Stimulated activated CD8-positive, alpha-beta memory T cell treated with anti-CD3 and anti-CD28 coated beads, Interleukin-4, amount 100 ng/mL, for 24 hours (primary cell): ENCODE data around the gene EFCAB8.
"Not testable (repeated sequence)": the region's sequence is repeated elsewhere in the genome, so short reads cannot be mapped to it uniquely, and the experiment has no call there.

ENCODE experiments used
- DNase-seq: peaks from one replicate; pipeline ENCODE4 v3.0.0-alpha.2; 2020; ENCODE audit warnings: low read depth

EFCAB8 gene

GRCh38 chr20:32841174-32841573 is 17.5 kb upstream of the EFCAB8 start:
- DNase-seq: no peak

DNA sequence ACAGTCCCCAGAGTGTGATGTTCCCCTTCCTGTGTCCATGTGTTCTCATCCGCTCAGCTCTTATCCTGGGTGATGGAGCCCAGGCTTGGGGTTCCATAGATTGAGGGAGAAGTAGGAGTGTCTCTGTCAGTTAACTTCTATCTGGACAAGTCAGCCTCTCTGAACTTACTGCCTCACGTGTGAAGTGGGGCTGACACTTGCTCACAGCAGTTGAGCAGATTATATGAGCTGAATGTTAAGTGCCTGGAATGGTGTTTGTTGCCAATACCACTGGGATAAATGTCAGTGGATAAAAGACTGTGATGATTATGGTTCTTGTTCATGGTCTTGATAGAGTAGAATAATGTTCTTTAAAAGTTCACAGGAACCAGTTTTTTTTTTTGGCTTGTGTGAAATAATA is 17.1 kb upstream of the EFCAB8 start:
- no peak for DNase-seq

DNA sequence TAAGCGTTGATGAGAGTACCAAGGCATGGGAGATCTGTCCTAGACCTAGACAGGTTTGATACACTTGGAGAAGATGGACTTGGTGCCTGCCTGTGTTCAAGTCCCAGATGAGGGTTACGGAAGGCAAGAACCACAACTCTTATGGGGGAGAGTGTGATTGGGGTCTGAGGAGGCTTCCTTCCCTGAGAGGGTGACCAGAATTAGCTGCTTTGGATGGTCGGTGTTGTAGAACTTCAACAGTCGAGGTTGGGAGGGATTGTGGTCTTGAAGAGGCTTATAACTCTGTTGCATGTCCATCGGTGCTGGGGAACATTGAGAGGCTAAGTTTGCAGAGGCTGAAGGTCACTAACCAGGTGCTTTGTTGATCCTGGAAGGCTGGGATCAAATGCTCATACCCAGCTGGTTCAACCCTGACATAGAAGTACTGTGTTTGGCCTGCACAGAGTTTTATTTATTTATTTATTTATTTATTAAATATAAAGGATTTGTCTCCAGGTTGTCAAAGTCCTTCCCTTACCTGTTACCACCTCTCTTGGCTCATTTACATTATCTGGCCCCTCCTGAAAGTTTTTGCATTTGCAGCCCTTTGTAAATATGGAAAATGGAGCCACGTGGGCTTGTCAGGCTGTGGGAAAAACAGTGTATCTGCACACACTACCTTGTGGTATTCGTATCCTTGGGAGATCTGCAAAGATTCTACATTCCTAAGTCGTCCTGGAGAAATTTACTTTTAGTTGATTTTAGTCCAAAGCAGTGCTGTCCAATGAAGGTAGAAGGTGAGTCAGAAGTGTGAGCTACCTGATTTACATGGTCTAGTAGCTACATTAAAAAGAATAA is 15.8 kb upstream of the EFCAB8 start:
- no peak for DNase-seq

GRCh38 chr20:32845786-32846185 is 12.9 kb upstream of the EFCAB8 start:
- DNase-seq: no peak

DNA sequence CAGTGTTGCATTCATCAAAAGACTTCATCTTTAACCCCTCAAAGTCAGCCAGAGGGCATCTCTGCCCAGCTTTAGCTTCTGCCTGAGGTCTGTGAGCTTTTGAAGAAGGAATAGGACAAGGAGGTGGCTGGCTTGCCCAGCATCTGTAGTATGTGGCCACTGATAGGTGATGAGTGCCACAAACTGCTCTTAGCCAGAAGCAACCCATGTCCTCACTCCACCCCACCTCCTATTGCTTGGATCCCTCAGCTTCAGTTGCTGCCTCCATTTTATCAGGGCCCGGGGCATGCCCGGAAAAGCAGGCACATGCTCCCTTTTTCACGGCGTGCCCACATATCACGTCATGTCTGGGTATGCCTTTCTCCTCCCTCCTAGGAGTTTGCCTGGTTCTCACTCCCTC is 11.9 kb upstream of the EFCAB8 start:
- DNase-seq: no peak

- no peak for DNase-seq
Measured at GRCh38 chr20:32847964-32848363, 10.8 kb upstream of the EFCAB8 start.

DNA sequence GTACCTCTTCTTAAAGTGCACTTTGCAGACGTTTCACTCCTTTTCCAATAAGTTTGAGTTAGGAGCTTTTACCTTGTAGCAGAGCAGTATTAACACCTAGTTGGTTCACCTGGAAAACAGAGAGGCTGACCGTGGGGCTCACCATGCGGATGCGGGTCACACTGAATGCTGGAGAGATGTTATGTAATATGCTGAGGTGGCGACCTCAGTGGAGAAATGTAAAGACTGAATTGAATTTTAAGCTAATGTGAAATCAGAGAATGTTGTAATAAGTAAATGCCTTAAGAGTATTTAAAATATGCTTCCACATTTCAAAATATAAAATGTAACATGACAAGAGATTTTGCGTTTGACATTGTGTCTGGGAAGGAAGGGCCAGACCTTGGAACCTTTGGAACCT is 9.9 kb upstream of the EFCAB8 start:
- no peak for DNase-seq

DNA sequence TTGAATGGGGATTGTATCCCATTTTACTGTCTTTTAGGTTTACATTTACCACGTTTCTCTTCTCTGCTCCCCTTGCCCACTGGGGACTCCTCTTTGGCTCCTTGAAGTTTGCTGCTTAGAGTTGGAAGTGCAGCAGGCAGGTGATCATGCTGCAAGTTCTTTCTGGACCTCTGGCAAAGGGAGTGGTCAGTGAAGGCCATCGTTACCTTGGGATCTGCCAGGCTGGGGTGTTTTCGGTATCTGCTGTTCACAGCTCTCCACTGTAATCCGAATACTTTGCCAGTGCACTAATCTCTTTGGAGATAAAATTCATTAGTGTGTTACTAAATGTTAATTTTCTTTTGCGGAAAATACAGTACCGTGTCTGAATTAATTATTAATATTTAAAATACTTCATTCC is 9.1 kb upstream of the EFCAB8 start:
- no peak for DNase-seq

DNA sequence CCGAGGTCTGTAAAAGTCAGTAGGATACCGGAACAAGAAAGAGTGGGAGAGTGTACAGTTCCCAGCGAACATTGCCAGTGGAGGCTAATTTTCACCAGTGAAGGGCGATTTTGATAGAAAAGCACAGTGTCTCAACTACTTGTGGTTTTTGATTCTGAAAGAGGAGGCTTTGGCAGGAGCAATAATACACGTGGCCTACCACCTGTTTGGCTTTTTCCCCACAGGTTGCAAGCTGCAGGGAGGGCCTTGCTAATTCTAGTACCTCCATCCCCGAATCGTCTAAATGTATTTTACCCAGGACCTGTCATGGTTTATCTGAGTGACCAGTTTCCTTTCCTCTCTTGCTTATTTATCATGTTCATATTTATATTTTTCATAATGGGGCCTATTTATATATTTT is 3.3 kb upstream of the EFCAB8 start:
- no peak for DNase-seq

DNA sequence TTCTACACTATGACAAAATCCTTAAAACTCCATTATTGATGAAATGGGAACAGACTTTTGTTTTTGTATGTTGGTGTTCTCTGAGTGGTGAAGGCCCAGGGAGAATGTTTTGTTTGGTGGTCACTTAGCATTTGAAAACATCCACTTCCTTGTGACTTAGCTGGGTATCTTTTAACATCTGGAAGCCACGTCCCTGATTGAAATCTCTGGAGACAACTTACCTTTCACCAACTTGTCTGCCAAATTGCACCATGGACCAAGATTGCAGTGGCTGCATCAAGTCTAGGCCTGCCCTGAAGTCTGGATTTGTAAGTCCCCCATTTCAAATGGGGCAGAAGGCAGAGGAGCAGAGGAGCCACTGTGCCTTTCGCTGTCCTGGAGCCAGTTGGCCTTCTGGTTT is 534 bp upstream of the EFCAB8 start:
- no peak for DNase-seq

DNA sequence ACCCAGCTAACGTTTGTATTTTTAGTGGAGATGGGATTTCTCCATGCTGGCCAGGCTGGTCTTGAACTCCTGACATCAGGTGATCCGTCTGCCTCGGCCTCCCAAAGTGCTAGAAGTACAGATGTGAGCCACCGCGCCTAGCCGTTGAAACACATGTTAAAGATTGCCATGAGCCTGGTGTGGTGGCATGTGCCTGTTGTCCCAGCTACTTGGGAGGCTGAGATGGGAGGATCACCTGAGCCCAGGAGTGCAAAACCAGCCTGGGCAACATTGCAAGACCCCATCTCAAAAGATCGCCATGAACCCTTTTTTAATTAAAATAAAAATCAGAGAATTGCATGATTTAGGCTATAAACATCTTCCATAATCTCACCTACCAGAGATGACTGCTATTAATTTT is 2.7 kb downstream of the EFCAB8 start:
- no peak for DNase-seq

DNA sequence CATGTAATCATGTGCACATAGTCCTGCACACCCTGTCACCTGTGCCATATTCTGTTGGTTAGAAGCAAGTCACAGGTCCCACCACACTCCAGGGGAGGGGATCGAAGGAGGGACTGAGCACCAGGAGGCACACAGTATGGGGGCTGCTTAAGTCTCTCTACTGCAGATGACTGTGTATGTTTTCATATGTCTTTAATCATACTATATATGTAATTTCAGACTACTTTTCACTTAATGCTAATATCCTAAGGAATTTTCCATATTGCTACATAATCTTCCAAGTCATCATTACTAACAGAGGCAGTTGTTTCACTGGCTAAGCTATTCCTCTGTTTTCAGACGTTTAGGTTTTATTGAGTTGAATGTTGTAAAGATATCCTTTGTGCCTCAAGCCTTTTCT is 10.8 kb downstream of the EFCAB8 start:
- DNase-seq: no peak

DNA sequence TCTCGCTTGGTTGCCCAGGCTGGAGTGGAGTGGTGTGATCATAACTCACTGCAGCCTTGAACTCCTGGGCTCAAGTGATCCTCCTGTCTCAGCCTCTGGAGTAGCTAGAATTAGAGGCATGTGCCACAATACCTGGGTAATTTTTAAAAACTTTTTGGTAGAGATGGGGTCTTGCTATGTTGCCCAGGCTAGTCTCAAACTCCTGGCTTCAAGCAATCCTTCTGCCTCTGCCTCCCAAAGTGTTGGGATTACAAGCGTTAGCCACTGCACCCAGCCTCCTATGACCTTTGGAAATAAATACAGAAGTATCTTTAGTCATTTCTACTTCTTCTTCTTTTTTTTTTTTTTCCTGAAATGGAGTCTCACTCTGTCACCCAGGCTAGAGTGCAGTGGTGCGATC is 11.8 kb downstream of the EFCAB8 start:
- DNase-seq: not testable (repeated sequence)

- DNase-seq: no peak
Measured at GRCh38 chr20:32870985-32871384, 12.3 kb downstream of the EFCAB8 start.

DNA sequence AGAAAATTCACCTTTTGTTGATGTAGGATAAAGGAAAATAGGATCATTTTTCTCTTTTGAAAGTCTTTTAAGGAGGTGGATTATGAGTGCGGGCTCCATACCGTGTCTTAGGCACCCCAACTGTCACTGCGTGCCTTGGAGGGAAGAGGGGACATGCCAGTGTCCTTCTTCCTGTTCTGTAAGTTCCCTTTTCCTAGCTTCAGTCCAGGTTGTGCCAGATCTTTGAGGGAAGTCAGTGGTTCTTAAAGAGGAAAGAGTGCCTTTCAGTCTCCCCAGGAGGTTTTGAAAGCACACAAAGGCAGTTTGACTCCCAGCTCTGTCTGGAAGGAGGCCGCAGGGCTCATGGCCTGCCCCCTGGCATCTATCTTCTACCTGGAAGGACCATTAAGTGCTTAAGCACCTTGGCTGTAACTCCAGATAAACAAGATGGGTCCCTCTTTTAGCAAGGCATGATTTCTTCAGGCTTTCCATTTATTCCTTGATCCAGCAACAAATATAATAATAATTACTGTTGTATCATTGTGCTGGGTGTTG is 13.0 kb downstream of the EFCAB8 start:
- no peak for DNase-seq

- no peak for DNase-seq
Measured at GRCh38 chr20:32872266-32872665, 13.5 kb downstream of the EFCAB8 start.

GRCh38 chr20:32875673-32876072 is 16.9 kb downstream of the EFCAB8 start:
- no peak for DNase-seq

- DNase-seq: no peak
Measured at GRCh38 chr20:32877507-32877906, 18.8 kb downstream of the EFCAB8 start.

GRCh38 chr20:32878820-32879219 is 20.1 kb downstream of the EFCAB8 start:
- DNase-seq: no peak

DNA sequence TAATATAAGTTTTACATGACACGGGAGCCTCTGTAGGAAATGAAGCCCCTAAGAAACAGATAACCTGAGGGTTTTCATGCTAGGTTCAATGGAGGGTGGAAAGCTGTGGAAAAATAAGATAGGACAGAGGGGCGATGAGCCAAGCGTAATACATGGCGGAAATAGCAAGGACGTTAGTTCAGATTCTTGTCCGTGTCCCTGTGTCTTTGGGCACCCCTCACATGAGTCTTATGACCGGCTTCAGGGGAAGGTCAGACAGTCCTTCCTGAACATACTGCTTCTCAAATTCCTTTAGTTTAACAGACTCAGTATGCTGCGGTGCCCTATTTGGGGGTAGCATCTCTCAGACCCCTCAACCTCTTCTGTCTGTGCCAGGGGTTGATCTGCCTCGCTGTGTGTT is 20.8 kb downstream of the EFCAB8 start:
- DNase-seq: no peak

- no peak for DNase-seq
Measured at GRCh38 chr20:32880635-32881034, 21.9 kb downstream of the EFCAB8 start.

GRCh38 chr20:32883081-32883480 is 24.4 kb downstream of the EFCAB8 start:
- no peak for DNase-seq

- DNase-seq: no peak
Measured at GRCh38 chr20:32885185-32885584, 26.5 kb downstream of the EFCAB8 start.

GRCh38 chr20:32885952-32886351 is 27.2 kb downstream of the EFCAB8 start:
- no peak for DNase-seq
